GM18909 (cell line): Measurements from ENCODE around the gene EXT2.

Experiments used
- ATAC-seq: cut with Tn5 transposase; IDR thresholded peaks from one replicate; pipeline ENCODE4 v1.9.1; 2021; ENCODE audit warnings: mild to moderate bottlenecking; ENCODE audit not compliant: unreplicated experiment, poor library complexity

EXT2 gene

GRCh38 chr11:44279483-44279882, 184.0 kb downstream of the EXT2 start:
- no peak for ATAC-seq

GRCh38 chr11:44280257-44280656, 184.8 kb downstream of the EXT2 start:
- no peak for ATAC-seq

GRCh38 chr11:44281151-44281550, 185.7 kb downstream of the EXT2 start:
- no peak for ATAC-seq

GRCh38 chr11:44282620-44283019, 187.1 kb downstream of the EXT2 start:
- ATAC-seq: no peak

- ATAC-seq: no peak
Measured at GRCh38 chr11:44285756-44286155, 190.3 kb downstream of the EXT2 start.

GRCh38 chr11:44286268-44286880, 190.9 kb downstream of the EXT2 start:
- no peak for ATAC-seq

GRCh38 chr11:44286911-44287310, 191.4 kb downstream of the EXT2 start:
- no peak for ATAC-seq

GRCh38 chr11:44288133-44288526, 192.7 kb downstream of the EXT2 start:
- ATAC-seq: no peak

GRCh38 chr11:44290208-44290607, 194.7 kb downstream of the EXT2 start:
- no peak for ATAC-seq
